GM23338 (cell line): ENCODE measurements around the gene COL4A3. TPM values are rescaled to one million over a fixed set of nuclear protein-coding genes. Genes with fewer than 3 reads are reported as not detected.

ENCODE experiments used
- ATAC-seq: fragments of 200-7000 bp; cut with Tn5 transposase; 3 replicates; pipeline ENCODE4 v1.9.1; 2020
- DNase-seq: peaks from one replicate; pipeline ENCODE4 v3.0.0-alpha.2; 2015; ENCODE audit warnings: low spot score
- H2AFZ ChIP-seq: fragments of 200-600 bp; sonication (generic); 2 replicates; pipeline ENCODE4 v1.8.0; 2016; ENCODE audit warnings: antibody characterized with exemption, mild to moderate bottlenecking, moderate library complexity
- H3F3A ChIP-seq: fragments of 200-600 bp; sonication (generic); replicated peaks from 2 replicates; pipeline ENCODE4 v1.8.0; 2017; ENCODE audit warnings: antibody characterized with exemption, mixed run types, low read depth
- H3K27ac ChIP-seq: fragments of 200-600 bp; sonication (generic); 2 replicates; pipeline ENCODE4 v1.6.1; 2016; ENCODE audit warnings: low read depth
- H3K27me3 ChIP-seq: fragments of 200-600 bp; sonication (generic); 2 replicates; pipeline ENCODE4 v1.8.0; 2016; ENCODE audit warnings: mild to moderate bottlenecking, mixed run types, moderate library complexity; ENCODE audit not compliant: insufficient read depth
- H3K36me3 ChIP-seq: fragments of 200-600 bp; sonication (generic); 2 replicates; pipeline ENCODE4 v1.8.0; 2016; ENCODE audit warnings: mild to moderate bottlenecking; ENCODE audit not compliant: insufficient read depth
- H3K4me1 ChIP-seq: fragments of 200-600 bp; sonication (generic); 2 replicates; pipeline ENCODE4 v1.8.0; 2016; ENCODE audit warnings: mild to moderate bottlenecking, moderate library complexity; ENCODE audit not compliant: insufficient read depth
- H3K4me2 ChIP-seq: fragments of 200-600 bp; sonication (generic); 2 replicates; pipeline ENCODE4 v1.7.1; 2017; ENCODE audit warnings: mixed run types
- H3K4me3 ChIP-seq: fragments of 200-600 bp; sonication (generic); 2 replicates; pipeline ENCODE4 v1.6.1; 2016; ENCODE audit warnings: mixed run types
- H3K79me2 ChIP-seq: fragments of 200-600 bp; sonication (generic); replicated peaks from 2 replicates; pipeline ENCODE4 v1.8.0; 2017; ENCODE audit warnings: mild to moderate bottlenecking; ENCODE audit not compliant: insufficient read depth
- H3K9me2 ChIP-seq: fragments of 200-600 bp; sonication (generic); 2 replicates; pipeline ENCODE4 v1.8.0; 2017; ENCODE audit not compliant: insufficient read depth
- H4K20me1 ChIP-seq: fragments of 200-600 bp; sonication (generic); replicated peaks from 2 replicates; pipeline ENCODE4 v1.8.0; 2017; ENCODE audit warnings: mild to moderate bottlenecking; ENCODE audit not compliant: insufficient read depth
- H3K27ac Mint-ChIP-seq: 2 replicates; pipeline ENCODE4 v1.8.0; 2020; ENCODE audit warnings: inconsistent platforms, mild to moderate bottlenecking, moderate library complexity, mixed read lengths
- H3K27me3 Mint-ChIP-seq: 3 replicates; pipeline ENCODE4 v1.8.0; 2022; ENCODE audit warnings: low read depth, mild to moderate bottlenecking, moderate library complexity, mixed read lengths, inconsistent platforms; ENCODE audit not compliant: insufficient read depth, poor library complexity
- H3K36me3 Mint-ChIP-seq: 3 replicates; pipeline ENCODE4 v1.8.0; 2021; ENCODE audit warnings: low read depth, mild to moderate bottlenecking, inconsistent platforms, moderate library complexity, mixed read lengths
- H3K4me1 Mint-ChIP-seq: 3 replicates; pipeline ENCODE4 v1.8.0; 2020; ENCODE audit warnings: mild to moderate bottlenecking, inconsistent platforms, mixed read lengths
- H3K4me3 Mint-ChIP-seq: 3 replicates; pipeline ENCODE4 v1.8.0; 2021; ENCODE audit warnings: moderate library complexity, mild to moderate bottlenecking, inconsistent platforms, mixed read lengths
- H3K9me3 Mint-ChIP-seq: 3 replicates; pipeline ENCODE4 v1.8.0; 2020; ENCODE audit warnings: moderate library complexity, mild to moderate bottlenecking, inconsistent platforms, mixed read lengths
- CREB1 ChIP-seq: fragments of 250-450 bp; sonication (Bioruptor Pico); IDR thresholded peaks from 2 replicates; pipeline ENCODE4 v1.5.0; 2020; ENCODE audit warnings: low read depth, mild to moderate bottlenecking, moderate library complexity
- EZH2phosphoT487 ChIP-seq: fragments of 200-600 bp; sonication (generic); IDR thresholded peaks from one replicate; pipeline ENCODE4 v1.8.1; 2018; ENCODE audit warnings: antibody characterized with exemption; ENCODE audit not compliant: unreplicated experiment
- JUNB ChIP-seq: IDR thresholded peaks from one replicate; pipeline ENCODE4 v1.6.1; 2016; ENCODE audit warnings: antibody characterized with exemption; ENCODE audit not compliant: unreplicated experiment
- NANOG ChIP-seq: IDR thresholded peaks from 2 replicates; pipeline ENCODE4 v1.6.1; 2016; ENCODE audit warnings: antibody characterized with exemption, borderline replicate concordance
- REST ChIP-seq: IDR thresholded peaks from one replicate; pipeline ENCODE4 v1.6.1; 2018; ENCODE audit warnings: antibody characterized with exemption; ENCODE audit not compliant: unreplicated experiment
- STAT1 ChIP-seq: IDR thresholded peaks from one replicate; pipeline ENCODE4 v1.6.1; 2016; ENCODE audit warnings: antibody characterized with exemption; ENCODE audit not compliant: unreplicated experiment
- ZNF114 ChIP-seq: fragments of 250-450 bp; sonication (Bioruptor Pico); IDR thresholded peaks from 2 replicates; pipeline ENCODE4 v1.5.0; 2020; ENCODE audit warnings: mild to moderate bottlenecking, moderate library complexity
- ZNF462 ChIP-seq: fragments of 250-450 bp; sonication (Bioruptor Pico); IDR thresholded peaks from 2 replicates; pipeline ENCODE4 v1.5.0; 2020; ENCODE audit warnings: mild to moderate bottlenecking, moderate library complexity
- polyA plus RNA-seq: library from polyadenylated mRNA; unstranded; fragments of >200 nt; fragmentation: Nextera tagmentation; extraction: Ambion mirVana; gene quantifications from 2 replicates; pipeline ENCODE4 v1.2.1, GENCODE V29; 2016
- total RNA-seq: library from RNA; depleted of rRNA; stranded (reverse); fragments of >200 nt; shearing (Covaris generic); gene quantifications from 2 replicates; pipeline ENCODE4 v1.2.3, GENCODE V29; 2014

The COL4A3 gene
- total and polyA plus RNA-seq, 2 experiments from 2014 or later: 1.1 to 3.5 TPM

GRCh38 chr2:227324995-227325838, 160.8 kb downstream of the COL4A3 start, which contains the start of gene MFF (continued):
- TF ChIP-seq ZNF462 (CRISPR knock-in tag) (no peak), STAT1 (no peak), JUNB (no peak), CREB1 (CRISPR knock-in tag) (peak; percentile 86)

DNA sequence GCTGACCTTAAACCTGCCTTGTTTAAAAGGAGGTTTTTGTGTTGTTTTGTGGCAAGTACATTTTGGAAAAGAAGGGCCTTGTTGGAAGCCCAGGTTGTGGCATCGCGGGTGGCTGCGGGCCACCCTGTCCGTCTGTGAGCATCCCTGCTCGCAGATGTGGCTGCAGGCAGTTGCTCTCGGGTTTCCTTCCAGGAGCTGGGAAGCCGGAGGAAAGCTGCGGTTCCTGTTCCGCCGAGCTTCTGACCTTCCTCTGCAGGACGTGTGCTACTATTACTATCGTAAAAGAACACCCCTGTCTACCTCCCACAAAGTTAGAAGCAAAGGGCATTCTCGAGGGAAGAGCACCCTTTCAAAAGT, 161.4 kb downstream of the COL4A3 start:
- H4K20me1 ChIP-seq: no peaks in the 10 kb centered on the region
- H3K4me3 Mint-ChIP-seq: peak overlapping the region; percentile 89
- H3K4me1 ChIP-seq: peaks cover 33% of the 10 kb centered on the region
- H2AFZ ChIP-seq: peak overlapping the region; percentile 47; the same call in 1 of the 2 replicates
- peak overlapping the region; percentile 76 for H3K27ac ChIP-seq
- peaks cover 50% of the 10 kb centered on the region for H3K79me2 ChIP-seq
- H3K4me3 ChIP-seq: peak overlapping the region; percentile 87
- peak; percentile 67 for DNase-seq
- H3K4me1 Mint-ChIP-seq: peaks cover 29% of the 10 kb centered on the region; the same call in 2 of the 3 replicates
- H3K27me3 ChIP-seq: no peaks in the 10 kb centered on the region
- no peaks in the 10 kb centered on the region for H3K9me2 ChIP-seq
- peaks cover 39% of the 10 kb centered on the region for H3K36me3 Mint-ChIP-seq
- peaks cover 10% of the 10 kb centered on the region; the same call in 1 of the 2 replicates for H3K36me3 ChIP-seq
- H3K4me2 ChIP-seq: peak overlapping the region; percentile 89
- ATAC-seq: peak; percentile 54
- H3K9me3 Mint-ChIP-seq: peaks cover 37% of the 10 kb centered on the region
- no peaks in the 10 kb centered on the region; the same call in 1 of the 2 replicates for H3F3A ChIP-seq
- H3K27ac Mint-ChIP-seq: peak overlapping the region; percentile 95
- peaks cover 6% of the 10 kb centered on the region for H3K27me3 Mint-ChIP-seq
- TF ChIP-seq EZH2phosphoT487: no peak
- no peak for TF ChIP-seq NANOG
- TF ChIP-seq REST: no peak
- no peak for TF ChIP-seq ZNF114 (CRISPR knock-in tag)
